ENCODE data around the gene LAMB1. TPM values are rescaled to one million over a fixed set of nuclear protein-coding genes. Genes with fewer than 3 reads are reported as not detected.

The LAMB1 gene
- polyA plus RNA-seq, 1 donor from 2014 or later, result 7.6 TPM

GRCh38 chr7:107884066-107884818 lies 118.7 kb downstream of the LAMB1 start:
- no peak overlapping the region for H3K4me3 ChIP-seq (ENCODE audit: low read length)
- H3K27me3 ChIP-seq (ENCODE audit: insufficient read depth, low read depth, low read length), result no peaks in the 10 kb centered on the region
- H3K4me2 ChIP-seq (ENCODE audit: low read length), result no peak overlapping the region
- H3K9ac ChIP-seq (ENCODE audit: low read length), result no peak overlapping the region
- no peaks in the 10 kb centered on the region for H3K36me3 ChIP-seq (ENCODE audit: insufficient read depth, low read length)
- H2AFZ ChIP-seq (ENCODE audit: low read depth, low read length), result no peak overlapping the region
- no peak overlapping the region for H3K27ac ChIP-seq (ENCODE audit: low read length)
- no peaks in the 10 kb centered on the region for H4K20me1 ChIP-seq (ENCODE audit: insufficient read depth)
- H3K9me2 ChIP-seq (ENCODE audit: insufficient read depth, low read length), result no peaks in the 10 kb centered on the region
- no peak for TF ChIP-seq REST (IDR thresholded peaks at IDR 0.05; ENCODE audit: borderline replicate concordance)
- TF ChIP-seq TAF1 (IDR thresholded peaks at IDR 0.05; ENCODE audit: low read depth), result no peak
- TF ChIP-seq EZH2 (IDR thresholded peaks at IDR 0.05; ENCODE audit: borderline replicate concordance, insufficient read depth, low read length, poor library complexity, severe bottlenecking), result no peak
- no peak for TF ChIP-seq SMC3 (conservative IDR thresholded peaks at IDR 0.05; ENCODE audit: poor library complexity)
- no peak for TF ChIP-seq RAD21 (conservative IDR thresholded peaks at IDR 0.05)
- TF ChIP-seq EP300 (conservative IDR thresholded peaks at IDR 0.05; ENCODE audit: poor library complexity, severe bottlenecking), result no peak
- no peak for TF ChIP-seq CTCF (IDR thresholded peaks at IDR 0.05; ENCODE audit: poor library complexity, severe bottlenecking)
- TF ChIP-seq MXI1 (conservative IDR thresholded peaks at IDR 0.05; ENCODE audit: poor library complexity, severe bottlenecking), result no peak
- TF ChIP-seq POLR2AphosphoS5 (IDR thresholded peaks at IDR 0.05), result no peak
- H3F3A ChIP-seq (ENCODE audit: insufficient read depth, low read length, poor library complexity, severe bottlenecking), result no peaks in the 10 kb centered on the region
- no peaks in the 10 kb centered on the region for H3K79me2 ChIP-seq (replicated peaks; ENCODE audit: insufficient read depth, low read length)
- H3K9me3 ChIP-seq (ENCODE audit: low read length), result no peaks in the 10 kb centered on the region

GRCh38 chr7:107882766-107883165 lies 120.2 kb downstream of the LAMB1 start:
- Histone ChIP-seq H3K9me2 (ENCODE audit: insufficient read depth, low read length) (no peaks in the 10 kb centered on the region), H4K20me1 (ENCODE audit: insufficient read depth) (no peaks in the 10 kb centered on the region), H3K27me3 (ENCODE audit: insufficient read depth, low read depth, low read length) (no peaks in the 10 kb centered on the region), H3K36me3 (ENCODE audit: insufficient read depth, low read length) (no peaks in the 10 kb centered on the region), H3K4me2 (ENCODE audit: low read length) (no peak overlapping the region), H3K4me3 (ENCODE audit: low read length) (no peak overlapping the region), H3K79me2 (replicated peaks; ENCODE audit: insufficient read depth, low read length) (no peaks in the 10 kb centered on the region), H3K9me3 (ENCODE audit: low read length) (no peaks in the 10 kb centered on the region), H3F3A (ENCODE audit: insufficient read depth, low read length, poor library complexity, severe bottlenecking) (no peaks in the 10 kb centered on the region), H3K27ac (ENCODE audit: low read length) (no peak overlapping the region), H2AFZ (ENCODE audit: low read depth, low read length) (no peak overlapping the region), H3K9ac (ENCODE audit: low read length) (no peak overlapping the region)
- TF ChIP-seq RAD21 (conservative IDR thresholded peaks at IDR 0.05) (no peak), MXI1 (conservative IDR thresholded peaks at IDR 0.05; ENCODE audit: poor library complexity, severe bottlenecking) (no peak), EZH2 (IDR thresholded peaks at IDR 0.05; ENCODE audit: borderline replicate concordance, insufficient read depth, low read length, poor library complexity, severe bottlenecking) (no peak), REST (IDR thresholded peaks at IDR 0.05; ENCODE audit: borderline replicate concordance) (no peak), EP300 (conservative IDR thresholded peaks at IDR 0.05; ENCODE audit: poor library complexity, severe bottlenecking) (no peak), POLR2AphosphoS5 (IDR thresholded peaks at IDR 0.05) (no peak), SMC3 (conservative IDR thresholded peaks at IDR 0.05; ENCODE audit: poor library complexity) (no peak), TAF1 (IDR thresholded peaks at IDR 0.05; ENCODE audit: low read depth) (no peak), CTCF (IDR thresholded peaks at IDR 0.05; ENCODE audit: poor library complexity, severe bottlenecking) (no peak)

Data from neural cell (in vitro differentiated cells).